Measurements from ENCODE around the gene ELAVL3. TPM values are rescaled to one million over a fixed set of nuclear protein-coding genes. Genes with fewer than 3 reads are reported as not detected.

The ELAVL3 gene
- total RNA-seq, 1 experiment from 2014 or later: 1.2 TPM

GRCh38 chr19:11482384-11483050 lies 1.7 kb upstream of the ELAVL3 start:
- H4K5ac ChIP-seq (ENCODE audit: insufficient read length, low read depth, low read length): no peak overlapping the region
- H4K91ac ChIP-seq (ENCODE audit: insufficient read length, low read depth, low read length): no peak overlapping the region
- H4K8ac ChIP-seq (replicated peaks; ENCODE audit: insufficient read length, low read depth, low read length): no peak overlapping the region
- DNase-seq: peak; percentile 89
- Mint-ChIP-seq H3K27me3 (ENCODE audit: low read depth) (peaks cover 39% of the 10 kb centered on the region), H3K36me3 (ENCODE audit: insufficient read depth in 1 of 3, low read depth in 3 of 3) (no peaks in the 10 kb centered on the region; a peak in 1 of 7 replicates), H3K27ac (0 out of 7 replicates have a peak overlapping the region, but pooled peaks of 1 of the 3 experiments have one; percentile 74), H3K4me1 (peaks cover 4 to 18% of the 10 kb centered on the region in 2 experiments; a peak in 3 of 4 replicates), H3K9me3 (peaks cover 0 to 4% of the 10 kb centered on the region in 2 experiments; a peak in 3 of 5 replicates), H3K4me3 (peak overlapping the region; percentile 50 to 77)
- TF ChIP-seq, protein P1, sequence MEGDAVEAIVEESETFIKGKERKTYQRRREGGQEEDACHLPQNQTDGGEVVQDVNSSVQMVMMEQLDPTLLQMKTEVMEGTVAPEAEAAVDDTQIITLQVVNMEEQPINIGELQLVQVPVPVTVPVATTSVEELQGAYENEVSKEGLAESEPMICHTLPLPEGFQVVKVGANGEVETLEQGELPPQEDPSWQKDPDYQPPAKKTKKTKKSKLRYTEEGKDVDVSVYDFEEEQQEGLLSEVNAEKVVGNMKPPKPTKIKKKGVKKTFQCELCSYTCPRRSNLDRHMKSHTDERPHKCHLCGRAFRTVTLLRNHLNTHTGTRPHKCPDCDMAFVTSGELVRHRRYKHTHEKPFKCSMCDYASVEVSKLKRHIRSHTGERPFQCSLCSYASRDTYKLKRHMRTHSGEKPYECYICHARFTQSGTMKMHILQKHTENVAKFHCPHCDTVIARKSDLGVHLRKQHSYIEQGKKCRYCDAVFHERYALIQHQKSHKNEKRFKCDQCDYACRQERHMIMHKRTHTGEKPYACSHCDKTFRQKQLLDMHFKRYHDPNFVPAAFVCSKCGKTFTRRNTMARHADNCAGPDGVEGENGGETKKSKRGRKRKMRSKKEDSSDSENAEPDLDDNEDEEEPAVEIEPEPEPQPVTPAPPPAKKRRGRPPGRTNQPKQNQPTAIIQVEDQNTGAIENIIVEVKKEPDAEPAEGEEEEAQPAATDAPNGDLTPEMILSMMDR (conservative IDR thresholded peaks at IDR 0.05): peak; percentile 98
- H3K79me2 ChIP-seq (ENCODE audit: insufficient read depth, low read length): no peaks in the 10 kb centered on the region
- H3K23ac ChIP-seq (ENCODE audit: insufficient read length, low read depth, low read length): no peak overlapping the region
- H3K4me1 ChIP-seq (ENCODE audit: insufficient read depth, low read length): no peaks in the 10 kb centered on the region
- H4K20me1 ChIP-seq (ENCODE audit: control insufficient read depth, insufficient read depth, insufficient read length): no peaks in the 10 kb centered on the region
- no peaks in the 10 kb centered on the region for H3K9me3 ChIP-seq (ENCODE audit: control insufficient read depth, low read depth, low read length)
- no CpG with 5 or more reads among the region's 58 CpGs for WGBS (ENCODE audit: extremely low coverage, insufficient read length, low lambda C conversion rate)
- no peak overlapping the region for H3K56ac ChIP-seq (ENCODE audit: insufficient read length, low read depth, low read length)
- H3K27ac ChIP-seq (ENCODE audit: insufficient read length, low read depth, low read length): no peak overlapping the region
- H3K14ac ChIP-seq (ENCODE audit: insufficient read depth, low read length): peak overlapping the region; percentile 37; the same call in 1 of the 2 replicates
- no peak overlapping the region for H3K9ac ChIP-seq (ENCODE audit: extremely low read depth, insufficient read length, low read length)
- no peak overlapping the region for H2BK120ac ChIP-seq (ENCODE audit: low read depth, low read length, poor library complexity, severe bottlenecking)
- no peak overlapping the region for H2BK5ac ChIP-seq (ENCODE audit: insufficient read length, low read length)
- peak overlapping the region; percentile 28 for H3K4me2 ChIP-seq (ENCODE audit: insufficient read depth, insufficient read length, low read length)
- no peak overlapping the region for H2AK5ac ChIP-seq (ENCODE audit: insufficient read length, low read length)
- no peak overlapping the region for H3T11ph ChIP-seq (ENCODE audit: low read length)
- peaks cover 7% of the 10 kb centered on the region for H3K23me2 ChIP-seq (ENCODE audit: insufficient read length, low read depth, low read length, poor library complexity, severe bottlenecking)
- no peak overlapping the region for H2BK20ac ChIP-seq (ENCODE audit: low read depth, low read length, poor library complexity, severe bottlenecking)
- H3K18ac ChIP-seq (ENCODE audit: insufficient read length, low read depth, low read length): peak overlapping the region; percentile 77
- H2BK12ac ChIP-seq (ENCODE audit: insufficient read length, low read depth, low read length): no peak overlapping the region
- H3K79me1 ChIP-seq (ENCODE audit: insufficient read depth, low read depth, low read length, poor library complexity, severe bottlenecking): no peaks in the 10 kb centered on the region
- peaks cover 12% of the 10 kb centered on the region; the same call in 1 of the 2 replicates for H3K27me3 ChIP-seq (ENCODE audit: insufficient read depth, low read length)
- no peak overlapping the region for H3K4ac ChIP-seq (ENCODE audit: low read depth, low read length)
- no peak overlapping the region for H2BK15ac ChIP-seq (ENCODE audit: low read depth, low read length)
- H2AFZ ChIP-seq (ENCODE audit: low read length): no peak overlapping the region
